GM21526 (cell line): ENCODE measurements around the gene TMF1.
A peak's percentile ranks its signal among the peaks of the same experiment; 100 is the strongest.

Experiments used
- ATAC-seq: cut with Tn5 transposase; IDR thresholded peaks from one replicate; pipeline ENCODE4 v1.9.1; 2021; ENCODE audit warnings: moderate library complexity; ENCODE audit not compliant: unreplicated experiment, low FRiP score

TMF1 gene

DNA sequence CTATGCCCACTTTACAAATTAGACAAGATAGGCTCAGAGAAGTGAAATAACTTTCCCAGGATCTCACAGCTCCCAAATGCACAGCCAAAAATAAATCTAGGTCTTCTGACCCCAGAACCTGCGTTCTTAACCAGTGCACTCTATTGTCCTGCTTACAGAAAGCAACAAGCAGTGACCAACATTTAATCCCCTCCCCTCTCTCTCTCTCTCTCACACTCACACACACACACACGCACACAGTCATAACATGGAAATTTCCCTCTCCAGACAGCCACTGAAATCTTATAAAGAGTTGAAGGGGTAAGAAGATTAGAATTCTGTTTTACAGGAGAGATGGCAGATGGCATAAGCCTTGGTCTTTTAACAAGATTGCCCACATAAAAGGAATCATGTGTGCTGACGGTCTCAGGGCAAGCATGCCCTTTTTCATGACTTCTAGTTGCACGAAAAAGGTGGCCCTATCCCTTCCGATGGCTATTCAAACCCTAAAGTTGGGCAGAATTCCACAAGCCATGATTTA, 68.1 kb downstream of the TMF1 start:
- ATAC-seq, result no peak

DNA sequence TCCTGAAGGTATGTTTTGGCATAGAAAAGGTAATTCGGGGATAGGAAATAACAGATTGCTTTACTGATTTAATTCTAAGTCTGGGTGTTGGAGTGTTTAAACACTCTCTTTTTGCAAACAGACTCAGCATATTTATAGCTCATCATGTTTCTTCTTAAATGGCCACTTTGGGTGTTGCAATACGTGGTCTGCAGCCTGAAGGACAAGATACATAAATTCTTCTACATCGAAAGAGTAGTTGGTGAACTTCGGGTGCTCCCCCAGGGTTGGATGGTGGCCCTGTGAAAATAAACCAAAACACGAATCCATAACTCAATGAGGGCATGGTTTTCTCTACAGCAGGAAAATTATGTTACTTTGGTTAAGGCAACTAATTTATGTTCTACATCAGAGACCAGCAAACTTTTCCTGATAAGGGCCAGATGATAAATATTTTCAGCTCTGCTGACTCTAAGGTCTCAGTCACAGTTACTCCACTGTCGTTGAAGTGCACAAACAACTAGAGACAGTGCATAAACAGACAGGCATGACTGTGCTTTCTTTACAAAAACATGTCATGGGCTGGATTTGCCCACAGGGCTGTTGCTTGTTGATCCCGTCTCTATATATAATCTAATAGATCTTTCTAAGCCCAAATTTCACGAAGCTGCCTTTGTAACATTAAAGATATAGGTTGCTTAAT, 74.5 kb downstream of the TMF1 start:
- no peak for ATAC-seq

DNA sequence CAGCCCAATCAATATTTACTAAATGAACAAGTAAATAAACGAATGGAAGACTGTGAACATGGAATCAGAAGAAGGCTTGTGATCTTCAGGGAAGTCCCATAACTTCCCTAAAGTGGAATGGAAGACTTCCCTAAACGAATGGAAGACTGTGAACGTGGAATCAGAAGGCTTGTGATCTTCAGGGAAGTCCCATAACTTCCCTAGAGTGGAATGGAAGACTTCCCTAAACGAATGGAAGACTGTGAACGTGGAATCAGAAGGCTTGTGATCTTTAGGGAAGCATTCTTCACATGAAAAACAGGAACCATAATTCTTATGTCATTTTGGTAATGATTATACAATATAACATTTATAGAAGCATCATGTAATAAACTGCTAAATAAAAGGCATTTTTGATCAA, 77.4 kb downstream of the TMF1 start:
- ATAC-seq, result no peak

DNA sequence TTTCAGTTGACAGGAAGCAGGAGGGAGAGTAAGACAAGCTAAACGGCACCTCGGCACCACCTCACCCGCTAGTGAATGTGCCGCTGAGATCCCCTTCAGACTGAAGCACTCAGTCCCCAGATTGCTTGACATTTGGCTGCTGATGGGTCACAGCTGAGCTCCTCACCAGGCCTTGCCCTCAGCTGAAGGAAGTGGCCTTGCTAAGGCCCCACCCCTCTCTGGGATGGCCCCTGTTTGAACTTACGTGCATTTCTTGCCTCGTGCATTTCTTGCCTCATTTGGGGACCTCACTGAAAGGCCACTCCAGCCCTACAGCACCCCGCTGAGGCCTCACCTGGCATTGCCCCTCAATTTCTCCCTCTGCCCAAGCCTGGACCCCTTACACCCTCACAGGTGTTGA, 78.5 kb downstream of the TMF1 start:
- no peak for ATAC-seq

GRCh38 chr3:68972358-68972979, 79.7 kb downstream of the TMF1 start:
- ATAC-seq, result peak; percentile 79
